ENCODE data around the gene MACROD2.

Gene MACROD2

DNA sequence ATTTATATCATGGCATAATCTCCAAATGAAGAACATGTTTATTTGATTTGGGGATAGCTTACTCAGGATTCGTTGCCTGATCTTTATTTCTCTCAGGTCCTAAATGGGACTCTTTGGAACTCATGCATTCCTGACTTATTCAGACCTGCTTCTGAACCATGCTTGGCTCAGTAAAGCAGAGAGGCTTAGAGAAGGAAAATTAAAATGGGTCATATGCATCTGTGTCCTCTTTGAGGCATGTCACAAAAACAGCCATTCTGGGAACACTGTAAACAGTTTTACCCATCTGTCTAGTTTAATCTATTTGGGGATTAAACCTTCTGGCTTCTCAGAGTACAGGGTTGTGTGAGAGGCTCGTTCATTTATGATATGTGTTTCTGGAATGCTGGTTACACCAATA is 1560.6 kb downstream of the MACROD2 start:
- DNase-seq (ENCODE audit: extremely low read depth, low read depth), result no peak
- H3K4me3 ChIP-seq (replicated peaks; ENCODE audit: low read depth, low read length), result no peak overlapping the region
- TF ChIP-seq, protein P1, sequence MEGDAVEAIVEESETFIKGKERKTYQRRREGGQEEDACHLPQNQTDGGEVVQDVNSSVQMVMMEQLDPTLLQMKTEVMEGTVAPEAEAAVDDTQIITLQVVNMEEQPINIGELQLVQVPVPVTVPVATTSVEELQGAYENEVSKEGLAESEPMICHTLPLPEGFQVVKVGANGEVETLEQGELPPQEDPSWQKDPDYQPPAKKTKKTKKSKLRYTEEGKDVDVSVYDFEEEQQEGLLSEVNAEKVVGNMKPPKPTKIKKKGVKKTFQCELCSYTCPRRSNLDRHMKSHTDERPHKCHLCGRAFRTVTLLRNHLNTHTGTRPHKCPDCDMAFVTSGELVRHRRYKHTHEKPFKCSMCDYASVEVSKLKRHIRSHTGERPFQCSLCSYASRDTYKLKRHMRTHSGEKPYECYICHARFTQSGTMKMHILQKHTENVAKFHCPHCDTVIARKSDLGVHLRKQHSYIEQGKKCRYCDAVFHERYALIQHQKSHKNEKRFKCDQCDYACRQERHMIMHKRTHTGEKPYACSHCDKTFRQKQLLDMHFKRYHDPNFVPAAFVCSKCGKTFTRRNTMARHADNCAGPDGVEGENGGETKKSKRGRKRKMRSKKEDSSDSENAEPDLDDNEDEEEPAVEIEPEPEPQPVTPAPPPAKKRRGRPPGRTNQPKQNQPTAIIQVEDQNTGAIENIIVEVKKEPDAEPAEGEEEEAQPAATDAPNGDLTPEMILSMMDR (IDR thresholded peaks at IDR 0.05; ENCODE audit: low read depth, low read length, missing control alignments), result no peak

DNA sequence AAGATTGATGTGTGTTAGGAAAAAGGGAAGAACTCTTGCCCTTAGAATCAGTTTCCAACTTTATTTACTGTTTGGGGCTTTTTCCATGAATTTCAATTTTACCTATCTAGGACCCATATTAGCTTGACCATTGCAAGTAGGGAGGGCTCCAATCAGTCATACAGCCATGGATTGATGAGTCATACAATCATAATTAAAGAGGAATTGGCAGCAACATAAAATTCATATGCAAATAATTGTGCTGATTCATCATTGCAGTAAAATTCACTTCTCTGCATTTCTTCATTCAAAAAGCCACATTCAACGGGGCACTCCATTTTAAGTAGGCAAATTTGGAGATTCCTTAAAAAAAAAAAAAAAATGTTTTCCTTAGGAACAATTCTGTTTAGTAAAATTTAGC is 1561.6 kb downstream of the MACROD2 start:
- DNase-seq (ENCODE audit: extremely low read depth, low read depth), result no peak
- TF ChIP-seq, protein P1 (IDR thresholded peaks at IDR 0.05; ENCODE audit: low read depth, low read length, missing control alignments), result no peak
- H3K4me3 ChIP-seq (replicated peaks; ENCODE audit: low read depth, low read length), result no peak overlapping the region

DNA sequence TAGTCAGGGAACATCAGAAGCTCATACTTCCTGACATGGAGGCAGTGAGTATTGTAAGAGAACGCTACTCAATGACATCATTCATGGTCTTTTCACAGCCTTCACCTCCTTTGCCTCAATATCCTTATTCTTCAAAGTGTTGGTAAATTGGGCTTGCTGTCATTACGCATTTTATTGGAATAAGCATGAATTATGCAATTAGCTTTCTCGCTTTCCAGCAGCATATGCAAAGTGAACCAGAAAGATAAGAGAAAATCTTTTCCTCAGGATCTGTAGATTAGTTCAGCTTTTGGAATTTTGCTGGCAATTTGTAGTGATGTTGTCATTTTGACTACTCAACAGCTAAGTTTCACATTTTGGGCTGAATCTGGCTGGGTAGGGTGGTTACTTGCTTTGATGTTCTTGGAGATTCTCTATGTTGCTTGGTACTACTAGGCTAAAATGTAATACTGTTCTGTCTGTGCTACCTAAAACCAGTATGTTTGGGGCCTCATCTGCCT is 1565.8 kb downstream of the MACROD2 start:
- no peak overlapping the region for H3K4me3 ChIP-seq (replicated peaks; ENCODE audit: low read depth, low read length)
- TF ChIP-seq, protein P1 (IDR thresholded peaks at IDR 0.05; ENCODE audit: low read depth, low read length, missing control alignments), result no peak

DNA sequence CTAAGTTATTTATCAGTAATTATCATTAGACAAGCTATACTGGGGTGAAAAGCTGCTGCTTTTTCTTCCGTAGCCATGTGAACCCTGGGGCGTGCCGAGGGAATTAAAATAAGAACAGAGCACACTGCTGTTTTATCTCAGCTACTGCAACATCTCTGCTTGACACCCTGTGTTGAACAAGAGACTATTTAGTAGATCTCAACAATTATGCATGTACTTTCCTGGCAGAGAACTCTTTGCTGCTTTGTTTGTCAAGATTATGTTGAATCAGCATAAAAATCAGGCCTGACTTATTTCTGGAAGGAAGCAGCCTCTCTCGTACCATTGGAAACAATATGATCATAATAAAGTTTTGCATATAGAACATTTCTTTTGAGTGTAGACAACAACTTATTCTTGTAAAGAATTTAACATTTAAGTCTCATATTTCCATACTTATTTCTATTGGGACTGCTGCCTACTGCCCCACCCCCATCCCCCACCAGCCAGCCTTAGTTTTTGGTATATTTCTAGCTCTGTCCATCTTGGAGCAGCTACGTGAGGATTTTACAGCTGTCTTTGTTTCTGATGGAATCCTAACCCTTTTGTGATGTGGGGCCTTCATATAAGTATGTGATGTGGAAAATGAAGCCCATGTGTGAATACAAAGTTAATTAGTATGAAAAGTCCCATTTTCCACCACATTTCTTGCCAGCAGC is 1566.5 kb downstream of the MACROD2 start:
- TF ChIP-seq, protein P1 (IDR thresholded peaks at IDR 0.05; ENCODE audit: low read depth, low read length, missing control alignments), result no peak
- no peak for DNase-seq (ENCODE audit: extremely low read depth, low read depth)
- no peak overlapping the region for H3K4me3 ChIP-seq (replicated peaks; ENCODE audit: low read depth, low read length)

More for the DNA sequence above, 1565.8 kb downstream of the MACROD2 start:
- no peak for DNase-seq (ENCODE audit: extremely low read depth, low read depth)

DNA sequence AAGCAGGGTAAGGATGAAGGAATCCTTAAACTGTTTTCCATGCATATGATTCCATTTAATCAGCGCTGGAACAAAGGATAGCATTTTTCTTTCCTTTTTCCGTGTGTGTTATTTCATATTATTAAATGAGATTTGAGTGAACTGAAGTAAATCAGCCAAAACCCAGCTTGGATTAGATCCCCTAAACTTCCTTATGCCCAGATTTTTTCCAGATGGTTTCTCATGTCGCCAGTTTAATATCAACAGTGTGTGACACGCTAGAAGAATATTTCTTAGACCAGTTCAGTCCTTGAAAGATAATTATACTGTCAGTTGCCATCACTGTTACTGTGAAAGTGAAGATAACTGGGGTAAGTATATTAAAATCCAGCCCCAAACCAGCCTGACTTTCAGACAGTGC is 1568.5 kb downstream of the MACROD2 start:
- TF ChIP-seq, protein P1 (IDR thresholded peaks at IDR 0.05; ENCODE audit: low read depth, low read length, missing control alignments), result no peak
- DNase-seq (ENCODE audit: extremely low read depth, low read depth), result no peak

DNA sequence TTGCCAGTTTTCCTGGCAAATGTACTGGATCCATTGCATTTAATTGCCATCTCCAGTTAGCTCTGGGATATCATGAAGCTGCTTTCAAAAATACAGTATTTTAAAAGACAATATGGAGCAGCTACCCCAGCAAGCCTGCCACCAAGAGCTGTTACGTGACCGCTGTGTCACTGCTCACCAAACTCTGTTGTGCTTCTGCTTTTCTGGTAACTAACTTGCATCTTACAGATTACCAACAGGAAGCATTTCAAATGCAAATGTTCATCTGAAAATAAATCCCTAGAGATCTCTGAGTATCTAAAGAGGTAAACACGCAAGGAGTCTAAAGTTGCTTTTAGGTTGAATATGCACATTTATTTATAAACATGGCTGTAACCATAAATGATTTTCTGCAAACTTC is 1569.7 kb downstream of the MACROD2 start:
- no peak overlapping the region for H3K4me3 ChIP-seq (replicated peaks; ENCODE audit: low read depth, low read length)
- DNase-seq (ENCODE audit: extremely low read depth, low read depth), result no peak
- TF ChIP-seq, protein P1 (IDR thresholded peaks at IDR 0.05; ENCODE audit: low read depth, low read length, missing control alignments), result no peak

More for the DNA sequence above, 1568.5 kb downstream of the MACROD2 start:
- no peak overlapping the region for H3K4me3 ChIP-seq (replicated peaks; ENCODE audit: low read depth, low read length)

Data from HFF-Myc (cell line).